K562 (cell line): ENCODE results near the gene PRKAG1. TPM values are rescaled to one million over a fixed set of nuclear protein-coding genes. Genes with fewer than 3 reads are reported as not detected.

Source experiments
- CTCF ChIP-seq, 3 experiments: IDR thresholded peaks in 2 of 3; conservative IDR thresholded peaks in 1 of 3; 2 replicates each; pipeline ENCODE4 v1.5.1; 2011 to 2012; ENCODE audit warnings: low read length in 3 of 3, mild to moderate bottlenecking in 3 of 3, control low read depth in 2 of 3, improper control_type of control experiment in 1 of 3, inconsistent platforms in 1 of 3, low read depth in 1 of 3, mixed read lengths in 1 of 3, moderate library complexity in 1 of 3; ENCODE audit not compliant: insufficient read depth in 2 of 3
- ELF1 ChIP-seq: fragments of 200-800 bp; sonication (Bioruptor generic); IDR thresholded peaks from 2 replicates; pipeline ENCODE4 v1.6.1; 2016; ENCODE audit warnings: missing genetic modification characterization, missing compliant biosample characterization
- ILK ChIP-seq: fragments of 450-650 bp; IDR thresholded peaks from 2 replicates; pipeline ENCODE4 v1.6.1; 2016; ENCODE audit warnings: missing genetic modification characterization, low read depth, mild to moderate bottlenecking, missing compliant biosample characterization, moderate library complexity, borderline replicate concordance
- IRF2 ChIP-seq: sonication (generic); formaldehyde crosslinking; IDR thresholded peaks from 2 replicates; pipeline ENCODE4 v1.8.1; 2022; ENCODE audit warnings: mild to moderate bottlenecking, missing genetic modification reagents
- NR4A1 ChIP-seq, 2 experiments: fragments of 250-450 bp in 1 of 2; fragments of 450-650 bp in 1 of 2; sonication (Bioruptor Pico) in 1 of 2; IDR thresholded peaks; 2 replicates each; pipeline versions ENCODE4 v1.4.0 to v1.6.1; 2016 to 2020; ENCODE audit warnings: mild to moderate bottlenecking in 2 of 2, missing compliant biosample characterization in 1 of 2, missing genetic modification characterization in 1 of 2, moderate library complexity in 1 of 2
- PHF8 ChIP-seq: fragments of 200-600 bp; sonication (generic); IDR thresholded peaks from 2 replicates; pipeline ENCODE4 v1.6.1; 2012; ENCODE audit warnings: mixed run types, mild to moderate bottlenecking, inconsistent platforms, low read length, moderate library complexity, borderline replicate concordance
- PTRF ChIP-seq: fragments of 450-650 bp; IDR thresholded peaks from 2 replicates; pipeline ENCODE4 v1.6.1; 2016; ENCODE audit warnings: mild to moderate bottlenecking, missing genetic modification characterization, missing compliant biosample characterization
- TAF1 ChIP-seq: IDR thresholded peaks from 2 replicates; pipeline ENCODE4 v1.6.1; 2011; ENCODE audit warnings: mild to moderate bottlenecking, low read length, moderate library complexity; ENCODE audit not compliant: insufficient read depth, control insufficient read depth, severe bottlenecking; ENCODE audit errors: extremely low read depth
- TEAD1 ChIP-seq, 2 experiments: fragments of 450-650 bp in 1 of 2; sonication (generic) in 1 of 2; formaldehyde crosslinking; IDR thresholded peaks; 2 replicates each; pipeline versions ENCODE4 v1.4.0 to v1.8.0; 2020 to 2022; ENCODE audit warnings: mild to moderate bottlenecking in 2 of 2, missing genetic modification reagents in 1 of 2
- TRIM25 ChIP-seq: fragments of 450-650 bp; IDR thresholded peaks from 2 replicates; pipeline ENCODE4 v1.7.0; 2016; ENCODE audit warnings: borderline replicate concordance
- XRCC5 ChIP-seq: fragments of 200-400 bp; formaldehyde crosslinking; IDR thresholded peaks from 2 replicates; pipeline ENCODE4 v1.6.1; 2017; ENCODE audit warnings: low read depth, mild to moderate bottlenecking, low read length
- YY1 ChIP-seq, 3 experiments: IDR thresholded peaks; 2 replicates each; pipeline ENCODE4 v1.6.1; 2011; ENCODE audit warnings: low read length in 2 of 3, mild to moderate bottlenecking in 2 of 3, moderate library complexity in 2 of 3, borderline replicate concordance in 1 of 3, control low read depth in 1 of 3, low read depth in 1 of 3; ENCODE audit not compliant: insufficient read depth in 3 of 3, insufficient replicate concordance in 2 of 3, control insufficient read depth in 1 of 3, insufficient read length in 1 of 3; ENCODE audit errors: extremely low read depth in 1 of 3
- ZNF277 ChIP-seq: fragments of 250-450 bp; sonication (Bioruptor Pico); IDR thresholded peaks from 2 replicates; pipeline ENCODE4 v1.8.0; 2022; ENCODE audit warnings: inconsistent platforms, mild to moderate bottlenecking, moderate library complexity, borderline replicate concordance
- ZNF707 ChIP-seq: fragments of 250-450 bp; sonication (Bioruptor Pico); conservative IDR thresholded peaks from 2 replicates; pipeline ENCODE4 v1.8.0; 2022; ENCODE audit warnings: inconsistent platforms, mild to moderate bottlenecking, moderate library complexity
- polyA plus RNA-seq, 8 experiments: library from polyadenylated mRNA; depleted of rRNA in 4 of 8; stranded (reverse) in 5 of 8; unstranded in 3 of 8; fragments of >200 nt; fragmentation: Nextera tagmentation in 2 of 8; fragmentation: Illumina TruSeq in 1 of 8; extraction: Ambion mirVana in 2 of 8; extraction: Trizol in 1 of 8; gene quantifications; 2 replicates each; pipeline versions ENCODE4 v1.2.1 to v1.2.3, GENCODE V29; 2011 to 2014; ENCODE audit warnings: inconsistent platforms in 1 of 8, missing spikeins in 1 of 8
- total RNA-seq, 7 experiments: library from RNA; depleted of rRNA in 6 of 7; stranded (reverse); fragments of >200 nt in 6 of 7; fragmentation: Illumina TruSeq in 2 of 7; extraction: Trizol in 2 of 7; gene quantifications; 2 replicates each; pipeline versions ENCODE4 v1.2.1 to v1.2.3, GENCODE V29; 2011 to 2021; ENCODE audit warnings: low replicate concordance in 1 of 7
- TF ChIP-seq, protein P1 (sequence below): fragments of 250-450 bp; sonication (Bioruptor Pico); IDR thresholded peaks from 2 replicates; pipeline ENCODE4 v1.5.0; 2021; ENCODE audit warnings: mild to moderate bottlenecking, moderate library complexity

PRKAG1 gene
- total and polyA plus RNA-seq, 9 of the 15 experiments (the other 6 are each of a cell fraction or from before 2014, with no cell fraction given) = 51.1 to 126 (median 79.1) TPM

- TF ChIP-seq CTCF (IDR thresholded peaks at IDR 0.05 in 2 of 3, conservative IDR thresholded peaks at IDR 0.05 in 1 of 3; ENCODE audit: insufficient read depth in 2 of 3, low read depth in 1 of 3, low read length in 3 of 3) (peak; percentile 76 to 85 (median 79)), ELF1 (tag) (peak; percentile 89), YY1 (IDR thresholded peaks at IDR 0.05; ENCODE audit: borderline replicate concordance in 1 of 3, control insufficient read depth in 1 of 3, extremely low read depth in 1 of 3, insufficient read depth in 3 of 3, insufficient read length in 1 of 3, insufficient replicate concordance in 2 of 3, low read depth in 1 of 3, low read length in 2 of 3) (peak in 2 of 3 experiments; percentile 86 to 93), PTRF (tag) (no peak), ZNF277 (no peak), ZNF707 (CRISPR knock-in tag) (peak; percentile 13; the same call in 1 of the 2 replicates), TRIM25 (no peak), IRF2 (CRISPR knock-in tag) (no peak), TEAD1 (CRISPR knock-in tag; IDR thresholded peaks at IDR 0.05) (no peak), XRCC5 (peak; percentile 27; the same call in 1 of the 2 replicates), ILK (no peak), PHF8 (peak; percentile 77; the same call in 1 of the 2 replicates), TAF1 (peak; percentile 95), NR4A1 (CRISPR knock-in tag; IDR thresholded peaks at IDR 0.05) (0 out of 2 replicates have a peak, but pooled peaks have one; percentile 9), NR4A1 (tag; IDR thresholded peaks at IDR 0.05) (0 out of 2 replicates have a peak, but pooled peaks have one; percentile 25)
- TF ChIP-seq, protein P1, sequence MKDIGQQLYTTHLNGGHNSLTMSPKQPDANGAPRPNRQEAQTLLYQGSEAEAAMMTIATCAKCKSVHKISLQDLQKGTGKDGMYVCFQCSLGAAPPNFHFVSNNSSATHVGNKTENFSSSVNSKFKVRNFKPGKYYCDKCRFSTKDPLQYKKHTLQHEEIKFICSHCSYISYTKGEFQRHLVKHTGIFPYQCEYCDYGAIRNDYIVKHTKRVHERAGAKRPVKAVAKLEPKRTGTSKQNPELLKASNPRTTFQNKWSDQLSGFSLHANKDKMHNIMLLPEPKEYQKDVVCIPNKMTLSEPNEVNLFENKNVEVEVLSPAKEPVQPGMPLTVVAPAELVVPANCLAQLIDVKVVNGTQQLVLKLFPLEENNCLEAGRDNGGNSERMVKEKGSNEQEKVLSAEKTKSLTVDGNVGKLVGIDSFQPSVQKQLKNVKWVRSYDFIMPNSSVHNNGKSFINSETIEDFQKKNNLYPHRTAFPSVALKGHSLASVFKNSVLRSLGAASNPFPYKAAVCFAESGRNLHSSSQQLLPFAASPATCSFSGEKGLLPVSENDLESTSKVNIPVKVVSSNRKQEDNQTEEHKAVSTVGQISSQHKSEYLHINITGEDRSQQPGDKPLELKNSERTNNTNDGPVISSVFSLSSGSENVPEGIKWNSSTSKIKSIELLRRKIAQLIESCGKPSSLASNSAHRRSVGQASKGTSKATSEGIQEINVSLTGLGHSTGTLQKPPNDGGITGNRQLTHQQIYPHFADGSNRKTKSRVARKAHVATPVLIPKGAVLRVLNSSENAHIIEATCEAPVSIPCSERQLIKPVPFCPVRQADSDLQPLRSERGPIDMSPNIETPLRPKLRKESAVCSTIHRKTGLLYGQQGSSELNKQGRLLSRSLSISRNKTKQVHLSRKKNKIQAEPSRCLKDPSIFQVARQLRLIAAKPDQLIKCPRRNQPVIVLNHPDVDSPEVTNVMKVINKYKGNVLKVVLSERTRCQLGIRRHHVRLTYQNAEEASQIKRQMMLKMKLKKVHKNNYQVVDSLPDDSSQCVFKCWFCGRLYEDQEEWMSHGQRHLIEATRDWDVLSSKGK = no peak
Measured at GRCh38 chr12:49018261-49019119, at the start of gene PRKAG1 (continued).
